GM12891 (cell line): ENCODE data around the gene SUMO3.

Source experiments
- POLR2A ChIP-seq: IDR thresholded peaks from 2 replicates; pipeline ENCODE4 v1.6.1; 2011; ENCODE audit warnings: low read depth, low read length, control low read depth
- POLR2AphosphoS5 ChIP-seq: IDR thresholded peaks from 2 replicates; pipeline ENCODE4 v1.6.1; 2011; ENCODE audit warnings: low read depth, low read length, control low read depth
- POU2F2 ChIP-seq: IDR thresholded peaks from 2 replicates; pipeline ENCODE4 v1.6.1; 2011; ENCODE audit warnings: low read depth, mild to moderate bottlenecking, control low read depth, low read length, moderate library complexity
- SPI1 ChIP-seq: IDR thresholded peaks from 2 replicates; pipeline ENCODE4 v1.6.1; 2011; ENCODE audit warnings: low read depth, low read length, control low read depth
- TAF1 ChIP-seq: IDR thresholded peaks from 2 replicates; pipeline ENCODE4 v1.6.1; 2011; ENCODE audit warnings: low read depth, low read length, control low read depth

GRCh38 chr21:44847261-44848056, 29.6 kb upstream of the SUMO3 start:
- TF ChIP-seq POLR2AphosphoS5 (no peak), SPI1 (no peak), POLR2A (no peak), POU2F2 (no peak), TAF1 (no peak)
